HepG2 (cell line): ENCODE data around the gene GATAD2B. TPM values are rescaled to one million over a fixed set of nuclear protein-coding genes. Genes with fewer than 3 reads are reported as not detected.
A peak's percentile ranks its signal among the peaks of the same experiment; 100 is the strongest.

Experiments used
- GABPA ChIP-seq, 2 experiments: IDR thresholded peaks; 2 replicates each; pipeline ENCODE4 v1.6.1; 2011 to 2016; ENCODE audit warnings: low read depth in 2 of 2, low read length in 1 of 2, missing biosample characterization in 1 of 2, missing genetic modification characterization in 1 of 2
- MATR3 ChIP-seq: sonication (generic); formaldehyde crosslinking; IDR thresholded peaks from 2 replicates; pipeline ENCODE4 v1.4.0; 2020; ENCODE audit warnings: missing genetic modification reagents
- MBD4 ChIP-seq: IDR thresholded peaks from 2 replicates; pipeline ENCODE4 v1.6.1; 2012; ENCODE audit warnings: low read length, inconsistent platforms, borderline replicate concordance
- RERE ChIP-seq: IDR thresholded peaks from 2 replicates; pipeline ENCODE4 v1.6.1; 2016; ENCODE audit warnings: low read depth, missing genetic modification reagents, missing compliant biosample characterization
- TP53 ChIP-seq: sonication (generic); formaldehyde crosslinking; conservative IDR thresholded peaks from 2 replicates; pipeline ENCODE4 v1.4.0; 2020; ENCODE audit warnings: missing genetic modification reagents
- ZBTB33 ChIP-seq: sonication (generic); formaldehyde crosslinking; IDR thresholded peaks from 2 replicates; pipeline ENCODE4 v1.4.0; 2020; ENCODE audit warnings: missing genetic modification reagents
- ZNF761 ChIP-seq: sonication (generic); formaldehyde crosslinking; conservative IDR thresholded peaks from 2 replicates; pipeline ENCODE4 v1.4.0; 2020; ENCODE audit warnings: mild to moderate bottlenecking, missing genetic modification reagents
- ZSCAN22 ChIP-seq: sonication (generic); formaldehyde crosslinking; IDR thresholded peaks from 2 replicates; pipeline ENCODE4 v1.4.0; 2020; ENCODE audit warnings: mild to moderate bottlenecking, missing genetic modification reagents
- ZSCAN5A ChIP-seq: sonication (generic); formaldehyde crosslinking; IDR thresholded peaks from 2 replicates; pipeline ENCODE4 v1.8.0; 2022; ENCODE audit warnings: mild to moderate bottlenecking, missing genetic modification reagents, borderline replicate concordance
- polyA plus RNA-seq, 8 experiments: library from polyadenylated mRNA; depleted of rRNA in 3 of 8; stranded (reverse) in 7 of 8; unstranded in 1 of 8; fragments of >200 nt; fragmentation: Illumina TruSeq in 4 of 8; extraction: Trizol in 4 of 8; gene quantifications; 2 replicates each; pipeline versions ENCODE4 v1.2.1 to v1.2.3, GENCODE V29; 2011 to 2016; ENCODE audit warnings: low read depth in 4 of 8, missing spikeins in 1 of 8, mixed read lengths in 1 of 8; ENCODE audit not compliant: insufficient read depth in 1 of 8
- total RNA-seq, 5 experiments: library from RNA; depleted of rRNA; stranded (reverse); fragments of >200 nt; fragmentation: Illumina TruSeq; extraction: Trizol; gene quantifications; 2 replicates each; pipeline ENCODE4 v1.2.3, GENCODE V29; 2016; ENCODE audit warnings: low read depth in 1 of 5
- TF ChIP-seq, protein P1 (sequence below): sonication (generic); formaldehyde crosslinking; IDR thresholded peaks from 2 replicates; pipeline ENCODE4 v1.8.1; 2023; ENCODE audit warnings: mild to moderate bottlenecking, moderate library complexity, missing genetic modification reagents

The GATAD2B gene
- total and polyA plus RNA-seq, 2 of the 13 experiments (the other 11 are each of a cell fraction or from before 2014, with no cell fraction given), result 3.2 to 5.2 TPM

- TF ChIP-seq MATR3 (CRISPR knock-in tag), result no peak
- TF ChIP-seq ZSCAN22 (CRISPR knock-in tag), result no peak
- TF ChIP-seq ZNF761 (CRISPR knock-in tag), result no peak
- no peak for TF ChIP-seq TP53 (CRISPR knock-in tag)
- peak; percentile 50; the same call in 1 of the 2 replicates for TF ChIP-seq ZSCAN5A
- TF ChIP-seq, protein P1, sequence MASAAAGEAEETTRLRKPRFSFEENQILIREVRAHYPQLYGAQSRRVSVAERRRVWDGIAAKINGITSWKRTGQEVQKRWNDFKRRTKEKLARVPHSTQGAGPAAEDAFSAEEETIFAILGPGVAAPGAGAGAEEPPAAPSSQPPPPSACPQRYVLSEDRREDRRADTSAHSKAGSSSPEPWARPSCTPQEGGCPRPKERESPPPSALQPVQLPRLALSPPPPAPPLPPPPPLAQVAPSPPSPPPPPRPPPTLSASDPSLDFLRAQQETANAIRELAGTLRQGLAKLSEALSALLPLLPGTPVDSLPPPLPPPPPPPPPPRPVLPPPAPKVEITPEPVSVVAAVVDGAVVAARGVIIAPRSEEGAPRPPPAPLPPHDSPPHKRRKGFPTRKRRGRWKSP (CRISPR knock-in tag), result peak; percentile 72; the same call in 1 of the 2 replicates
- no peak for TF ChIP-seq ZBTB33 (CRISPR knock-in tag)
- peak; percentile 80 for TF ChIP-seq GABPA (IDR thresholded peaks at IDR 0.05; ENCODE audit: low read depth, low read length)
- TF ChIP-seq GABPA (CRISPR knock-in tag; IDR thresholded peaks at IDR 0.05; ENCODE audit: low read depth), result peak; percentile 96
- no peak for TF ChIP-seq MBD4
- TF ChIP-seq RERE (CRISPR knock-in tag), result no peak
Measured at GRCh38 chr1:153958111-153958960, 35.6 kb upstream of the GATAD2B start, which contains the start of gene CRTC2 (continued).
